Activated CD4-positive, alpha-beta T cell treated with anti-CD3 and anti-CD28 coated beads, Interleukin-10, Interleukin-2, amounts not matched to agents 100 ng/mL and 50 ng/mL, durations not matched to agents 16 hours and 8 hours (primary cell): ENCODE data around the gene PIK3CD.

ENCODE experiments used
- DNase-seq: peaks from one replicate; pipeline ENCODE4 v3.0.0-alpha.2; 2020

The PIK3CD gene

DNA sequence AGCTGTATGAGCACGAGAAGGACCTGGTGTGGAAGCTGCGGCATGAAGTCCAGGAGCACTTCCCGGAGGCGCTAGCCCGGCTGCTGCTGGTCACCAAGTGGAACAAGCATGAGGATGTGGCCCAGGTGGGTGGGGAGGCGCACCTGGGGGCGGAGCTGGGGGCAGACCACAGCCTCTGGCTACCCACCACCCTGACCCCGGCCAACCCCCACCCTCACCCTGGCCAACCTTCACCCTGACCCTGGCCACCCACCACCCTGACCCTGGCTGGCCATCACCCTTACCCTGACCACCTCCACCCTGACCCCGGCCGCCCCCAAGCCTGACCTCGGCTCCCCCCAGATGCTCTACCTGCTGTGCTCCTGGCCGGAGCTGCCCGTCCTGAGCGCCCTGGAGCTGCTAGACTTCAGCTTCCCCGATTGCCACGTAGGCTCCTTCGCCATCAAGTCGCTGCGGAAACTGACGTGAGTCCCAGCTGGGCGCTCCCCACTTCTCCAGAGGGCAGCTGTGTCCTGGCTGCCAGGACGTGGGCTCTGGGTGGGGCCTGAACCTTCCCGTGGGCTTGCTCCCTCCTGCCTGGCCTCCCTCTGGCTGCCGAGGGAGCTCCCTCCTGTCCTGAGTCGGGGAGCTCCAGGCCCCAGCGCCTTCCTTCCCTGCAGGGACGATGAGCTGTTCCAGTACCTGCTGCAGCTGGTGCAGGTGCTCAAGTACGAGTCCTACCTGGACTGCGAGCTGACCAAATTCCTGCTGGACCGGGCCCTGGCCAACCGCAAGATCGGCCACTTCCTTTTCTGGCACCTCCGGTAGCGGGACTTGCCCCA, 69.5 kb downstream of the PIK3CD start:
- no peak for DNase-seq

DNA sequence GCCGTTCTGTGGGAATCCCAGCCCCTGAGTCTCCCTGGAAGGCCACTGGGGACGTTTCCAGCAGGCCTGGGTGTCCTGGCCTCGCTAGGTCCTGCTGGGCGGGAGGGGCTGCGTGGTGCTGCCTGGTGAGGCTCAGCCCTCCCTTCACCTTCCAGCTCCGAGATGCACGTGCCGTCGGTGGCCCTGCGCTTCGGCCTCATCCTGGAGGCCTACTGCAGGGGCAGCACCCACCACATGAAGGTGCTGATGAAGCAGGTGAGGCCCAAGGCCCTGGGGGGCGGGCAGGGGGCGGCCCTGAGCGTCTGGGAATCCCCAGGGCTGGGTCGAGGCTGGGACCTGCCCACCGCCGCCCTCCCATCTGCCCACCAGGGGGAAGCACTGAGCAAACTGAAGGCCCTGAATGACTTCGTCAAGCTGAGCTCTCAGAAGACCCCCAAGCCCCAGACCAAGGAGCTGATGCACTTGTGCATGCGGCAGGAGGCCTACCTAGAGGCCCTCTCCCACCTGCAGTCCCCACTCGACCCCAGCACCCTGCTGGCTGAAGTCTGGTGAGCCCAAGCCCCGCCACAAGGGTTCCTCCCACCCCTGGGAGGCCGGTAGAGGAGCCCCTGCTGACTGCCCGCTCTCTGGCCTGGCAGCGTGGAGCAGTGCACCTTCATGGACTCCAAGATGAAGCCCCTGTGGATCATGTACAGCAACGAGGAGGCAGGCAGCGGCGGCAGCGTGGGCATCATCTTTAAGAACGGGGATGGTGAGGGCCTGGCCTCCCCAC, 70.3 kb downstream of the PIK3CD start:
- peak; percentile 61 for DNase-seq

DNA sequence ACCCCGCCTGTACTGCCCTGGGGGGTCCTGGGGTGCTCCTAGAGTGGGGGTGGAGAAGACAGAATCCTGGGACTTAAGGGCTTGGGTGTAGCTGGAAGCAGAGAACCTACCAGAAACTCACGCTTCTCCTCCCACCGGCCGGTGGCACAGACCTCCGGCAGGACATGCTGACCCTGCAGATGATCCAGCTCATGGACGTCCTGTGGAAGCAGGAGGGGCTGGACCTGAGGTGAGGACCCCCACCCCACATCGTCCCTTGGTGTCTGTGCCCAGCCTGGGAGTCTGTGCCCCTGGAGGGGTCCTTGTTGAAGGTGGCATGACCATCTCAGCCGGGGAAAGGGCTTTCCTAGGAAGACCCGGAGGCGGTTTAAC, 70.8 kb downstream of the PIK3CD start:
- DNase-seq = no peak

DNA sequence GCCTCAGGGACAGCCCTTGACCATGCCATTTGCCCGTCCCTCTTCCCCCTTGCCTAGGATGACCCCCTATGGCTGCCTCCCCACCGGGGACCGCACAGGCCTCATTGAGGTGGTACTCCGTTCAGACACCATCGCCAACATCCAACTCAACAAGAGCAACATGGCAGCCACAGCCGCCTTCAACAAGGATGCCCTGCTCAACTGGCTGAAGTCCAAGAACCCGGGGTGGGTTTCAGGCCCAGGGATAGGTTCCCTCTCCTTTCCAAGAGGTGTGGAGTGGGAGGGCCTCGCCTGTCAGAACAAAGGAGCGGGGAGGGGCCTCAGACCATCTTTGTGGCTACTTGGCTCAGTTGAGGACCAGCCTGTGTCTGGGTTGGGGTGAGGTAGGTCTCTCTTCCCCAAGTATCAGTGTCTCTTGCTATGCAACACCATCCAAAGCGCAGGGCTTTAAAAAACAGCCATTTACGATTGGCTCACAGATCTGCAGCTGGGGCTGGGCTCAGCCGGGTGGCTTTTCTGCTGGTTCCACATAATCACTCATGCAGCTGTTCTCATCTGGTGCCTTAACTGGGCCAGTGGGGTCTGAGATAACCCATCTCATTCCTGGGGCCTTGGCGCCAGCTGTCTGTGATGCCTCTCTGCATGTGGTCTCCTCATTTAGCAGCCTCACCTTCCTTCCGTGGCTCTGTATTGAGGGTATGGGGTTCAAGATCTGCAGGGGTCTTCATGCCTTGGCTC, 71.7 kb downstream of the PIK3CD start:
- DNase-seq = no peak

DNA sequence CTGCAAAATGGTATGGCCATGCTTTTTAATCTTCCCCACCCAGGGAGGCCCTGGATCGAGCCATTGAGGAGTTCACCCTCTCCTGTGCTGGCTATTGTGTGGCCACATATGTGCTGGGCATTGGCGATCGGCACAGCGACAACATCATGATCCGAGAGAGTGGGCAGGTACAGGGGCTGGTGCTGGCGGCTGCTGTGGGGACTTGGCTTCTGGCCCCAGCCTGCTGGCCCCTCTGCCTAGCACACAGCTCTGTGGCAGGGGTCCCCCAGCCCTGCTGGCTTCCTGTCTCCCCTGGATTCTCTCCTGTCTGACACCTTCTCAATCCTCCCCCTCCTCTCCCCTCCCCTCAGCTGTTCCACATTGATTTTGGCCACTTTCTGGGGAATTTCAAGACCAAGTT, 72.4 kb downstream of the PIK3CD start:
- DNase-seq = no peak

DNA sequence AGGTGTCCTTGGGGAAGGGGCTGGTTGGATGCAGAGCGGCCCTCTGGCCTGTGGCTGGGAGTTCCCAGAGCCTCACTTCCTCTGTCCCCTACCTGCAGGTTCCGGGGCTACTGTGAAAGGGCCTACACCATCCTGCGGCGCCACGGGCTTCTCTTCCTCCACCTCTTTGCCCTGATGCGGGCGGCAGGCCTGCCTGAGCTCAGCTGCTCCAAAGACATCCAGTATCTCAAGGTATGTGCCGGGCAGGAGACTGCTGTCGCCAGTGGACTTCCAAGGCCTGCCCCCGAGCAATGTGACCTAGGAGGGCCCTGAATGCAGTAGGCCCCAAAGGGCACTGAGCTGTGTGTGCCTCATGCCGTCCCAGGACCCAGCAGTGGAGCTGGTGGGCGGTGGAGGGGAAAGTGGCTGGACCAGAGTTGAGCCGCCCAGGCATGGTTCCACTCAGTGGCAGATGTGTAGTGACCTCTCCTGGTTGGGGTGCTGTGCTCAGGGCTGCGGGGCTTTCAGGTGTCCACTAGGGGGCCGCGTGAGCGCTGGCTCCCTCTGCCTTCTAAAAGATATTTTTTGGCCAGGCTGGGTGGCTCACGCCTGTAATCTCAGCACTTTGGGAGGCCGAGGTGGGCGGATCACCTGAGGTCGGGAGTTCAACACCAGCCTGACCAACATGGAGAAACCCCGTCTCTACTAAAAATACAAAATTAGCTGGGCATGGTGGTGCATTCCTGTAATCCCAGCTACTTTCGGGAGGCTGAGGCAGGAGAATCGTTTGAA, 73.4 kb downstream of the PIK3CD start:
- peak; percentile 75 for DNase-seq

DNA sequence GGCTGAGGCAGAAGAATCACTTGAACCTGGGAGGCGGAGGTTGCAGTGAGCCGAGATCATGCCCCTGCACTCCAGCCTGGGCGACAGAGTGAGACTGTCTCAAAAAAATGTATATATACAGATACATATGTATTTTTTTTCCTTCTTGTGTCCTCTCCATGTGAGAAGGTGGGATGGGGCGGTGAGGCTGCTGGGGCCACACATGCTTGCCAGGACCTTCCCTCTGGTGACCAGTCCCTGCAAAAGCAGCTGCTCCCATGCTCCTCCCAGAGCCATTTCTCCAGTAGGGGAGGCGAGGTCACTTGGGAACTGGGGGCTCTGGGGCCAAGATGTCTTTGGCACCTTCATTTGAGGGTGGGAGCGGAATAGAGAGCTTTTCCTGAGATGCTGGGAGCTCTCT, 74.9 kb downstream of the PIK3CD start:
- DNase-seq = no peak

DNA sequence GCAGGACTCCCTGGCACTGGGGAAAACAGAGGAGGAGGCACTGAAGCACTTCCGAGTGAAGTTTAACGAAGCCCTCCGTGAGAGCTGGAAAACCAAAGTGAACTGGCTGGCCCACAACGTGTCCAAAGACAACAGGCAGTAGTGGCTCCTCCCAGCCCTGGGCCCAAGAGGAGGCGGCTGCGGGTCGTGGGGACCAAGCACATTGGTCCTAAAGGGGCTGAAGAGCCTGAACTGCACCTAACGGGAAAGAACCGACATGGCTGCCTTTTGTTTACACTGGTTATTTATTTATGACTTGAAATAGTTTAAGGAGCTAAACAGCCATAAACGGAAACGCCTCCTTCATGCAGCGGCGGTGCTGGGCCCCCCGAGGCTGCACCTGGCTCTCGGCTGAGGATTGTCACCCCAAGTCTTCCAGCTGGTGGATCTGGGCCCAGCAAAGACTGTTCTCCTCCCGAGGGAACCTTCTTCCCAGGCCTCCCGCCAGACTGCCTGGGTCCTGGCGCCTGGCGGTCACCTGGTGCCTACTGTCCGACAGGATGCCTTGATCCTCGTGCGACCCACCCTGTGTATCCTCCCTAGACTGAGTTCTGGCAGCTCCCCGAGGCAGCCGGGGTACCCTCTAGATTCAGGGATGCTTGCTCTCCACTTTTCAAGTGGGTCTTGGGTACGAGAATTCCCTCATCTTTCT, 75.5 kb downstream of the PIK3CD start:
- no peak for DNase-seq

DNA sequence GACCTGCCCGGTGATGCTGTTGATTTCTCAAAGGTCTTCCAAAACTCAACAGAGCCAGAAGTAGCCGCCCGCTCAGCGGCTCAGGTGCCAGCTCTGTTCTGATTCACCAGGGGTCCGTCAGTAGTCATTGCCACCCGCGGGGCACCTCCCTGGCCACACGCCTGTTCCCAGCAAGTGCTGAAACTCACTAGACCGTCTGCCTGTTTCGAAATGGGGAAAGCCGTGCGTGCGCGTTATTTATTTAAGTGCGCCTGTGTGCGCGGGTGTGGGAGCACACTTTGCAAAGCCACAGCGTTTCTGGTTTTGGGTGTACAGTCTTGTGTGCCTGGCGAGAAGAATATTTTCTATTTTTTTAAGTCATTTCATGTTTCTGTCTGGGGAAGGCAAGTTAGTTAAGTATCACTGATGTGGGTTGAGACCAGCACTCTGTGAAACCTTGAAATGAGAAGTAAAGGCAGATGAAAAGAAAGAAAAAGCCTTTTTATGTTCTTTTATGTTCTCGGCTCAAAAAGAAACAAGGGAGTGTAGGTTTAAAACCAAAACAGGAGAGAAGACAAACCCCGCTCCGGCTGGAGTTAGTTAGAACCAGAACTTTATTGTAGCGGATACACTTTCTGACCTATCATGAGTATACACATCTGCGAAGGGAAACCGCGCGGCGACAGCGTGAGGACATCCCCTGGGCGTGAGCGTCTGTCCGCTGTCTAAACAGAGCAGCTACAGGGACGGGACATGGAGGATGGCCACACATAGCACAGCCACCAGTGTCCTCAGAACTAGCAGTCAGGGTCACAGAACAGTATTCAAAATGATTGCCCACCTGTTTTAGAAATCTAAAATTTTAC, 77.1 kb downstream of the PIK3CD start:
- peak; percentile 84 for DNase-seq

DNA sequence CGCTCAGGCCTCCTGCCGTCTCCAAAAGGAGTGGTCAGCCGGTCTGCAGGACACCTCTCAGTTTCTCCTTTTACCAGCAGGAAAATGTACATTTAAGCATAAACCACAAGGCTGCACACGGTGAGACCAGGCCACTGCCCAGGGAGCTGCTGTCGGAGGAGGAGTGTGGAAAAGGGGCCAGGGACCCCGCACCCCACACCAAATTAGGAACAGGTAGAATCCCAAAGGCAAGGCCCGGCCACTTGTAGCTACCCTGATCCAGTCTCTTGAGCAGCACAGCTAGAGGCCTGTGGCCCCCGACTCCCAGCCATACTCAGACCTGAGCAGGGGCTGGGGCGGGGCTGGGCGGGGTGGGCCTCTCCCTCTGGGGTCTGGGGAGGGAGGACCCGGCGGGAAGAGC, 78.0 kb downstream of the PIK3CD start:
- no peak for DNase-seq

DNA sequence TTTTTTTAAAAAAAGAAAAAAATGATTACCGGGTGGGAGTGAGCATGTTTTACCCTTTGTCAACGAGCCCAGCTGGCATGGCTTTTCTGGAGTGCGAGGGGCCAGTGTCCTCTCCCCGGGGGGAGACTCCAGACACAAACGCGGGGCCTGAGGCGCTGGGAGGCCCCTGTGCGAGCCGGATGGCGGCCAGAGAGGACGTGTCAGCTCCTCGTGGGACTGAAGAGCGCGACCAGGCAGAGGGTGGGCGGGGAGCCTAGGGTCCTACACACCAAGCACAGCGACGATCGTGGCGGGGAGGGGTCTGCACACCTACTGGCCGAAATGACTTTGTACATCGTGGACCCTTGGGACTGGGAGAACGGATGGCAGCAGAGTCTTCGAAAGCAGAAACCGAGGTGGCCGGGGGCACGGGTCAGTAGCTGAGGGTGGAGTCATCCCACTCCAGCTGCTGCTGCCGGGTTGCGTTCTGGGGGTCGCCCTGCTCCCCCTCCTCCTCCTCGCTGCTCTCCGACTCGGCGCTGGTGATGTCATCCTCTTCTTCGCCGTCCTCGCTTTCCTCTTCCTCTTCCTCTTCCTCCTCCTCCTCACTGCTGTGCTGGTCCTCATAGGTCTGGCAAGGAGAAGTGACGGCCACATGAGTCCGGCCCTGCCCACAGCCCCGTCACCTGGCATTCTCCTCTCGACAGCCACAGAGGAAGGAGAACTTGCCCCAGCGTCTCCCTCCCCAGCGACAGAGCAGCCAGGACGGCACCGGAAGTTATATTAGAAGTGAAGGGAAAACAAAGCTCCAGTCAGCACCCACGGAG, 78.8 kb downstream of the PIK3CD start:
- no peak for DNase-seq

DNA sequence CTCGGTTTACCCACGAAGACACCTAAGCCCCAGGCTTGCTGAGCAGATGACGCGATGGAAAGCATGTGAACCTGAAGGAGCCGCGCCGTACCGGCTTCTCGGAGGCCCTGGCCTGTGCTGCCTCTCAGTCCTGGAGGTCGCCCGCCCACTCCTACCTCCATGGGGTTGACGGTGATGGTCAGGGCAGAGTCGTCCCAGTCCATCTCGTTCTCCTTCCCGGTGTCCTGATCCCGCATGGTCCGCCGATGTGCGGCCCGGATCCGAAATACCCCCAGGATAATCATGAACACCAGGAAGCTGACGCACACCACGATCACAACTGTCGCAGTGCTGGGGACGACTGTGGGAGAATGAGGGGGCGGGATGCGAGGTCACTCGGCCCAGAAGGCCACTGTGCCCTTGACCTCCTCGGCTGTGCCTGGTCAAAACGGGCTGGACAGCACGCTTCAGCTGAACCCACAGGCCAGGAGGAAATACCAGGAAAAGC, 79.6 kb downstream of the PIK3CD start:
- DNase-seq = no peak

DNA sequence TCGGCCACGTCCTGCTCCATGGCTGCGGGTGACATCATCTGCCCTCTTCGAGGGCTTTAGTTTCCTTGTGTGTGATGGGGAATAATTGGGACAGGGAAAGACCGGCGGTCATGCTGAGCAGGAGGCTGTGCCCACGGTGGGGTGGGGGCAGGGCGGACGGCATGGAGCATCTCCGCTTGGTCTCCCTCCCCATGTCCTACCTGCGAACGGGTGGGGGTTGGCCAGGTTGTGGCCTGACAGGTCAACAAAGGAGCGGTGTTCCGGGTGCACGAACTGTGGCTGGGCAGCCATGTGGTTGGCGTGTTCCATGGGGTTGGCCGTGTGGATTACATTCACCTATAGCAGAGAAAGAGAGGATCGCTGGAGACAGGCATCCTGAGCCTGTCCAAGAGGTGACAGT, 80.0 kb downstream of the PIK3CD start:
- DNase-seq = no peak

DNA sequence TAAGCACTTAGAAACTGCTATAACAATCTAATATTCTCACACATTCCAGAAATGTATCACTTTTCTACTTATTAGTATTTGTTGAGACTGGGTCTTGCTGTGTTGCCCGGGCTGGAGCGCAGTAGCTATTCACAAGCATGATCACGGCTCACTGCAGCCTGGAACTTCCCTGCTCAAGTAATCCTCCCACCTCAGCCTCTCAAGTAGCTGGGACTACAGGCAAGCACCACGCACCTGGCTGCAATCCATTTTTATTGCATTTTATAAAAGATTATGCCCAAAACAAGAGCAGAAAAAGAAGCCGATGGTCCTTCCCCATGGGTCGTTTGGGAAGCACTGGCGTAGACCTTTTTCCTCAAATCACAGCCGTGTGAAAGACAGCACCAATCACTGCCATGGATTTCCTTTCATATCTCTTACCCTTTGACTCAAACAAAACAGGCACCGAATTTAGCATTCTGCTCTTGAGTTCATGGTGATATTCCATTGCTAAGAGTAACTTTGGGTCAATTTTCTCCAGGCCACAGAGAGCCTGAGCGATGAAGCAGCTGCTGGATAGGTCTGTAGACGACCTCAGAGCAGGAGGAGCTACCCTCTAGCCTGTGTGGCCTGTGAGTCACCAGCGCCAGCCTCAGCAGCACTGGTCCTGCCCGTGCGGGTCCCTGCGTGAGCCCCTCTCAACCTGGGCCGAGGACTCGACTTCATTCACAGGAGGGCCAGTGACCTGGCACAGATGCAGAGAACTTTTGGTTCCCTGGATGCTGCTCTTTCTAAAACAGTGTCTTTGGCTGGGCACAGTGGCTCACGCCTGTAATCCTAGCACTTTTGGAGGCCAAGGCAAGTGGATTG, 80.8 kb downstream of the PIK3CD start:
- DNase-seq = no peak

DNA sequence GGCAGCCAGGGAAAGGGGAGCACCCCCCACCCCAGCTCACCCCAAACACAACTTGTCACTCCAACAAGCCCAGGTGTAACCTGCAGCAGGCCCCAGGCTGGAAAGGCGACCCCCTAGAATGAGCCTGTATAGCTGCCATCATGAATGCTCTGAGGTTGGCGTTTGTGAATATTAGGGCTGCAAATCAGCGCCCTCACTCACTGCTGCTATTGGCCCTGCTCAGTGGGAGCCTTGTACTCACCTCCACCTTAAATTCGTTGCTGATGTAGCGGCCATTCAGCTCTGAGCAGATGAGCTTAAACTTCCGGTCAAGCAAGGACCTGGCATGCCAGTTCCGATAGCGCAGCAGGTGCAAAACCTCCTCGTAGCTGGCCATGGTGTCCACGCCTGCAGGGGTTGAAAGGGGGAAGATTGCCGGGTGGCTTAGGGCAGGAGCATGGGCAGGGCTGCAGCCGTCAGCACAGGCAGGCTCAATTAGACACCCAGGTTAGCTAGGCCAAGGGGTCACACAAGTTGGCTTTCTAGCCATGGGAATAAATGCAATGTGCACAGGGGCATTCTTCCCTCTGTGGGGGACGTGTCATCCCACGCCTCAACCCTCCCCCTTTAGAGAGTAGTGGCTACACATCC, 81.7 kb downstream of the PIK3CD start:
- DNase-seq = no peak

DNA sequence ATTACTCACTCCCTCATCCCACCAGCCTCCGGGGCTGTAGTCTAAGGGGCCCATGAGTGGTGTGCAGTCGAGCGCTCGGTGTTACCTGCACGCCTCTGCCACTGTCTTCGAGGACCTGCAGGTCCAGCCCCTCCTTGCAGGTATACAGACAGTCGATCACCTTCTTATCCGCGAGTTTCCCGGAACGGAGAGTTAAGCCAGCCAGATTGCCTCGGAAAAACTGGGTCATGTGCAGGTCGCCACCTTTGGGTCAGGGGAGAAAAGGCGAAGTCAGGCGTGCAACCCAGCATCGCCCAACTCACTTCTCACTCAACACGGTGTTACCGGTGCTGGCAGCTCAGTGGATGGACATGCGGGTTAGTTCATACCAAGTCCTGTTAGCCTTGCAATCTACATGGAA, 84.3 kb downstream of the PIK3CD start:
- no peak for DNase-seq

DNA sequence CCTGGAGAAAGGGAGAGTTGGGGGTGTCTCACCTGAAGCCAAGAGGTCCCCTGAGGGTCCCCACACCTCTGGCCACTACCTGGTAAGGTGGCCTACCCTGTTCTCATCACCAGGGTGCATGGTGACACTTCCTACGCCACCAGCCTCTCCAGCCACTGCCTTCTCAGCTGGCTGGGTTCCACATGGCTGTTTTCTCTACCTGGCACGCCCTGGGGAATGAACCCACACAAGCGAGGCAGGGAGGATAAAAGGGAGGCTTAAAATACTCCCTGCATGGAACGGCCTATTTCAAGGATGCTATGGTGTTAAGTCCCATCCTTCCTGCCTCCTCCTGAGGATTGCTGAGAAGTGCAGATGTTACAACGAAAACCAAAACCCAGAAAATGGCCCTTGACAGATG, 84.7 kb downstream of the PIK3CD start:
- no peak for DNase-seq

DNA sequence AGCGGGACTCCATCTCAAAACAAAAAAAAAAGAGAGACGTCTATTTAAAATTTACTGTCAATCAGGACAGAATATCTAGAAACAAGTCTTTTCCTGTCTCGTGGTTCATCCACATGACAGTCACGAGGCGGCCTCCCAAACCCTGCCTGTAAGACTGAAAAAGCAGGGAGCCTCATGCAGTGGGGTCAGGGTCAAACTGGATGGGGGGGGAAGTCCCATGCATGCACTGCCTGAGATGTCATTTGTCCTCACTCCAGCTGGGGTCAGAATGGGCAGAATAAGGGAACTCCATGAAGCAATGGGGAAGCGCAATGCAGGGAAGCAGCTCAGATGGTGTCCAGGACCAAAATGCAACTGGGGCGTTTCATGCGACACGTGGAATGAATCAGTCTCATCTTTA, 85.5 kb downstream of the PIK3CD start:
- no peak for DNase-seq

DNA sequence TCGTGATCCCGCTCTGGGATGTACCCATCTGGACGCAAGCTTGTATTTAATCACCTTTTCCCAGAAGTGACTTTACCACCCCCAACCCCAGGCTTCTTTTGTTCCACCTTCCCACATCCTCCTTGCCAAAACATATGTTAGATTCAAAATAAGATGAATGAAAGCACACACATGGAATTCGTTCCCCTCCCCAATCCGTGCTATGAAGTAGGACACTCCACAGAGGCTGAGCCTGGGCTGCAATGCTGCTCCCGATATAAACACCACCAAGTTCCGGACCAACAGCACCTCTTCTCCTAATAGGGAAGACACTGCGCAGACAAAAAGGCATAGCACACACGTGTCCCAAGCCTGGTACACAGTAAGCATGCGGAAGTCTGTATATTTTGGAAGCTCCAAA, 86.1 kb downstream of the PIK3CD start:
- no peak for DNase-seq
